HPDE6-E6E7 (cell line): Measurements from ENCODE around the gene FBXO21.

Experiments
- DNase-seq: peaks from one replicate; pipeline ENCODE4 v3.0.0; 2011; ENCODE audit warnings: missing footprints; ENCODE audit errors: extremely low spot score

FBXO21 gene

DNA sequence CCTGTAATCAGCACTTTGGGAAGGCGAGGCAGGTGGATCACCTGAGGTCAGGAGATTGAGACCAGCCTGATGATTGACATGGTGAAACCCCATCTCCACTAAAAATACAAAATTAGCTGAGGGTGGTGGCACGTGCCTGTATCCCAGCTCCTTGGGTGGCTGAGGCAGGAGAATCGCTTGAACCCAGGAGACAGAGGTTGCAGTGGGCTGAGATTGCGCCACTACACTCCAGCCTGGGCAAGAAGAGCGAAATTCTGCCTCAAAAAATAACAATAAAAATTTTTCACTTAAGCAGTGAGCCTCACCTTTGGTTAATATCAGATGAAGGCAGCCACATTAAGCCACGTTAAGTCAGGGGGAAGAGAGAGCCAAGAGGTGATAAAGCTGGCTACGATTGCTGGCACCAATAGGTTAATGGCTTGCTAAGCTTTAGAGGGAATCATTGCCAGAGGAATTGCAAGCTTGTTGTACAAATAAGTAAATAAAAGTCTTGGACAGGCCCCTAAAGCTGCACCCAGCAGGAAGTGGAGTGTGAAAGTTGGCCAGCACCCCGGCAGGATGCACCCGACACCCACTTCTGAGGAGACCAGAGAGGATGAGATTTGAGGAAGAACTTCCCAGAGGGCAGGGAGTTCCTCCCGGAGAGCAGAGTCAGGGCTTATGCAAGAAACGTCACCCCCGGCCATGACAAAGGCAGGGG, 49.7 kb downstream of the FBXO21 start:
- no peak for DNase-seq

DNA sequence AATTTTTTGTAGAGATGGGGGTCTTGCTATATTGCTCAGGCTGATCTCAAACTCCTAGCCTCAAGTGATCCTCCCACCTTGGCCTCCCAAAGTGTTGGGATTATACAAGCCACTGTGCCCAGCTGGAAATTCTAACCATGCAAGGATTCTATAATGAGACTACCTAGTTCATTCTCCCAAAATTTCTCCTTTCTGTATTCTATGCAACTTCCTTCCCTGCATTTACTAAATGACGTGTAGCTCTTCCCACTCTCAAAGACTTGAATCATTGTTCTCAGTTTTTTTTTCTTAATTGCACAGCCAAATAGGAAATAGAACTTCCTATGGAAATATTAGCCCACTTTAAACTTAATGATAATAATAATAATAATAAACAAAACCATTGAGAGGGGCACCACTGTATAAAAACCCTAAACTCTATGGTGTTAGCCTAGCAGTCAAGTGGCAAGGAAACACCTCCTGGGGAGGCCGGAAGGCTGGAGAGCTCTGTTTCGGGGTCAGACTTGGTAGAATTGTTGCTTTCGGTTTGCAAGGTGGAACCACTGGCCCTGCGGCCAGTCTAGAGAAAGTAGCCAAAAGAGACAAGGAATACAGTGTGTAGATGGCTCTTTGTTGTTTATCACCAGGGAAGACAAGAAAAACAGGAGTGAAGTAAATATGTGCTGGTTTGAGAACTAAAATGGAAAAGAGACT, 51.1 kb downstream of the FBXO21 start:
- DNase-seq: no peak

DNA sequence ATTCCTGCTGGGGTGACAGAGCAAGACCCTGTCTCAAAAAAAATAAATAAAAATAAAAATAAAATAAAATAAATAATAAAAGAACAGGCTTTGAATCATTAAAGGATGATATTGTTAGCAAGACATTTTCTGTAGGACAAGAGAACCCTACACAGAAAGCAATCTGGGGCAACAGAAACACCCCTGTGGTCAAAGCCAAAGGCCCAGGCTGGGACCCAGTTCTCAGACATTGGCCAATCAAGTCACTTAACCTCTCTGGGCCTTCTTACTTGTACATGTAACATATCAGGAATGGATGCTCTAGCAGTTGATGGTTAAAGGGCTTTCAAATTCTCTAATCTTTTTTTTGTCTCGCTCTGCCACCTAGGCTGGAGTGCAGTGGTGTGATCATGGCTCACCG, 55.5 kb downstream of the FBXO21 start:
- no peak for DNase-seq

DNA sequence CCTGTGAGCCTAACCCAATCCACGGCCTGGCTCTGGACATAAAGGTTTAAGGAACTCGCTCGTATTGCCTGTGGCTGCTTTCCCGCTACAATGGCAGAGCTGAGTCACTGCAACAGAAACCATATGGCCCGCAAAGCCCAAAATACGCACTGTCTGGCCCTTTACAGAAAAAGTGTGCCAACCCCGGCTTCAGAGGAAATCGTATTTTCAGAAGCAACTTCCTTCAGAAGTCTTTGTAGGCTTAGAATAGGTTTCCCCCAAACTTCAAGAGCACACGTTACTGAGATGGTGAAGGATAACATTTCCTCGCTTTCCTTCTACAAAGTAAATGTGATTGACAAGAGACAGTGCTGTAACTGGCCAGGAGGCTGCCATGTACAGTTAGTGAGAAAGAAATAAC, 56.2 kb downstream of the FBXO21 start:
- no peak for DNase-seq

DNA sequence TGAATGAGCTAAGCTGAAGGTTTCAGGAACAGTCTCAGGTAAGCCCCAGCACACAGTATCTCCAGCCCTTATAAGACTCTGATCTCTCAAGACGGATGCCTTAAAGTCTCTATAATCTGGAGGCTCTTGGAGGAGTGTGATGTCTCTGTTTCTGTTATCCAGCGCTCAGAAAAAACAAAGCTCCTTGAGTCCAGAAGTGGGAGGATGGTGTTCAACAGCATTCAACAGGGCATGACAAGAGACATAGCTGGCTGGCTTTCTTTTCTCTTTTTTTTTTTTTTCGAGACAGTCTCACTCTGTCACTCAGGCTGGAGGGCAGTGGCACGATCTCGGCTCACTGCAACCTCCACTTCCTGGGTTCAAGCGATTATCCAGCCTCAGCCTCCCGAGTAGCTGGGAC, 59.5 kb downstream of the FBXO21 start:
- no peak for DNase-seq

DNA sequence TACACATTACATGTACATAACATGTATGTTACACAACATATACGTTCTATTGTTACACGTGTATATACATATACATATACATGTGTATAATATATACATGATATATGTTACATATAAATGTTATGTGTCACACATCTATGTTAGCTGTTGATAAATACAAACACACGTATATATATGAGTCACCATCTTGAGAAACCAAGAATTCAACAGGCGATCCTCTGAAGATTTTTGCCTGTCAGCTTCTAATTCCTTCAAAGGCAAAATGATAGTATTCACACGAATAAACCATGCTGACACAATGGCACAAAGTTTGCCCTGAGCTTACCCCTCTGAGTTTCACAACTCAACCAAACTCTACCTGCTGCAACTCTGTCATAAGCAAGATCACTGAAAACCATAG, 60.9 kb downstream of the FBXO21 start:
- no peak for DNase-seq

DNA sequence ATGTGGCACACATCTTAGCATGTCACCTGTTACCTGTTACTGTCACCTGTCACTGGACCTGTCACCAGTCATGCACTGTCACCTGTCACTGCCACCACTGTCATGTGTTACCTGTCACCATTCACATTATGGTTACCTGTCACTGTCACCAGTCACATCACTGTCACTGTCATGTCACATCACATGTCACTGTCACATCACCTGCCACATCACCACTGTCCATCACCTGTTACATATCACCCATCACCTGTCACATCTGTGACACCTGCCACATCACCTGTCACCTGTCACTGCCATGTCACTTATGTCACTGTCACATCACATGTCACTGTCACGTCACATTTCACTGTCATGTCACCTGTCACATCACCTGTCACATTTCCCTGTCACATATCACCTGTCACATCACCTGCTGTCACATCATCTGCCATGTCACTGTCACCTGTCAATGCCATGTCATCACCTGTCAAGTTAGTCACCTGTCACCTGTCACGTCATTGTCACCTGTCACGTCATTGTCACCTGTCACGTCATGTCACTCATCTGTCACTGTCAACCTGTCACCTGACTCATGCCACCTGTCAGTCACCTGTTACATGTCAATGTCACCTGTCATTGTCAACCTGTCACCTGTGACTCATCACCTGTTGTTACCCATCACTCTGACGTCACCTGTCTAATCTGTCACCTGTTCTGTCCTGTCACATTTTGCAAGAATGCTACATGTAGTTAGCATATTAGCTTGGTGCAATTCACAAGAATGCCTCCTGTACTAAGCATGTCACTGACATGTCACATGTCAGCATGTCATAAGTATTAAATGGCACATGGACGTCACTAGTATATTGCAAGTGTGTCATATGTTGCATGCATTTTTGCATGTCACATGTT, 62.1 kb downstream of the FBXO21 start:
- DNase-seq: no peak

DNA sequence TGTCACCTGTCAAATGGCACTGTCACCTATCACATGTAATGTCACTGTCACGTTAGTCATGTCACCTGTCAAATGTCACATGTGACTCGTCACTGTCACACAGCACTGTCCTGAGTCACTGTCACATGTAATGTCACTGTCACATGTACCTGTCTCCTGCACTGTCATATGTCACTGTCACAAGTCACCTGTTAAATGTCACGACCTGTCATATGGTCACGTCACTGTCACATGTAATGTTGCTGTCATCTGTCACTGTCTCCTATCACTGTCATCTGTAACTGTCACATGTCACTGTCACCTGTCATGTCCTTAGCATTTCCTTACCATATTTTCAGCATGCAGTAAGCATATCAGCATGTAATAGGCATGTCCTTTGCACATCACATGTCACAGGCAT, 63.9 kb downstream of the FBXO21 start:
- DNase-seq: no peak

DNA sequence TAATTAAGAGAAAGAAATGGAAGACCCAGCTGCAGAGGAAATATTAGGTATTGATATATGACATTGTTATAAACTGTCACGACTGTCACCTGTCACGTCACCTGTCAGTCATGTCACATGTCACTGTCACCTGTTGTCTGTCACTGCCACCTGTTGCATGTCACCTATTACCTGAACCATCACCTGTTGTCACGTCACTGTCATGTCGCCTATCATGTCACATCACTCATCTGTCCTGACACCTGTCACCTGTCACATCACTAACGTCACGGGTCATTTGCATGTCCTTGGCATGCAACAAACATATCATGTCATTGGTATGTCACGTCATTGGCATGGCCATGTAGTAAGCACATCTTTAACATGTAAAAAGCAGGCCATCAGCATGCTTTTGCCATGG, 64.5 kb downstream of the FBXO21 start:
- no peak for DNase-seq

DNA sequence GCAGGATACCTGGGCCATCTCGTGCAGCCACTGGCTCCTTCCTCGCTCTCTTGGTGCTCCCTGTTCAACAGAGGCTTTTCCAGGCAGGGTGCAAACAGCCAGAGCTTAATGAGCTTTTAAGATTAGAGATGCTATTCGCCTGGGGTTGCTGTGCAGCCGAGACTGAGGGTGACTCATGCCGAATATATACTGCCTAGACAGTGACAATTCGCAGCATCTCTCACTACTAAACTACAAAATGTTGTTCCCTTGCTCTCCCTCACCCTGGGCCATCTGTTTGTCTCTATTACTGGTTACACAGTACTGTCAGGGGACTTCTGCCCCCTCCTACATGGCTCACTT, 65.0 kb downstream of the FBXO21 start:
- DNase-seq: no peak

DNA sequence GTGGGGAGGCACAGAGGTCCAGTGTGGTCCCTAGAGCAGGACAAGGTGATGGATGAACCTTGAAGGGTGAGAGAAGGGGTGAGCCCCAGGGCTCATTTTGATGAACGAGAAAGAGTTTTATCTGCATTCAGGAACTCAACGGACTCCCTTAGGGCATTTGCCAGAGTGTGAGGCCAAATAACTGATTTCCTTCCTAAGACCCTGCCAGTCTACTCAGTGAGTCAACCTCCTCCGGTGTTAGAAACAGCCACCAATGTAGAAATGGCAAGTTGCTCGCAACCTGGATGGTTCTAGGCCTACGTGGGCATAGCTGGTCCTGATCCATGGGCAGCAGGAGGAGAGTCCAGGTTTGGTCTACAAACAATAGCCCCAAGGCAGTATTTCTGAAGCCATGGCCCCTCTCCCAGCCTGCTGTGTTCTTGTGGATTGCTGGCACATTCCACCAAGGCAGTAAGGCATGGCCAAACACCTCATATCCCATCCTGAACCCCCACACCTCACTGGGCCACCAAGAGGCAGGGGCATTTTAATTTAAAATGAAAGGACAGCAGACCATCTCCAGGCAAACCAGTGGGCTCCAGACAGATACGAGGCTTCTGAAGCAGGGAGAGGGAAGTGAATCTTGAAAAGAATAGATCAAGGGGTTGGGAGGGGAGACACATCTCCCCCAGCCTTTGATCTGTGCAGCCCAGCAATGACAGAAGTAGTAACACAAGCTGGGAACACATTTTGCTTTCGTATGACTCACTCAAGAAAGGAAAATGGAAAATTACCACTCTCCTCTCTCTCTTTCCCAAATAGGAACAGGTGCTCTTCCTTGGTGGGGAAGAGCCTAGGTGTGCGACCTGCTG, 65.6 kb downstream of the FBXO21 start:
- DNase-seq: no peak

DNA sequence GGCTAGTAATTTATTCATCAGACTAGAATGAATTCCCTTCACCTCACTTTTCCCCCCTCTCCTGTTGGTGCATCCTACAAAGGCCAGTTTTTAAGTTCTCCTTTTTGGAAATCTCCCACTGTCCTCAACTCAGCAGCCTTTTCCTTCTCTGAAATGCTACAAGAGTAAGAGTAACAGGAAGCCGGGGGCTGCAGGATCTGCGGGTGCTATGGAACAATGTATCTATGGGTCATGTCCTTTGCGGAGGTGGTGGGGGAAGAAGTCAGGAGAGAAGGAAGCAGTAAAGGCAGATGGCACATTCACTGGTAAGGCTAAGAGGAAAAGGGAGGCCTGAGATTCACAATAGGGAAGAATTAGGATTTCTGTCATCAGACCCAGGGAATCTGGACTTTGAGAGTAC, 68.8 kb downstream of the FBXO21 start:
- DNase-seq: no peak

DNA sequence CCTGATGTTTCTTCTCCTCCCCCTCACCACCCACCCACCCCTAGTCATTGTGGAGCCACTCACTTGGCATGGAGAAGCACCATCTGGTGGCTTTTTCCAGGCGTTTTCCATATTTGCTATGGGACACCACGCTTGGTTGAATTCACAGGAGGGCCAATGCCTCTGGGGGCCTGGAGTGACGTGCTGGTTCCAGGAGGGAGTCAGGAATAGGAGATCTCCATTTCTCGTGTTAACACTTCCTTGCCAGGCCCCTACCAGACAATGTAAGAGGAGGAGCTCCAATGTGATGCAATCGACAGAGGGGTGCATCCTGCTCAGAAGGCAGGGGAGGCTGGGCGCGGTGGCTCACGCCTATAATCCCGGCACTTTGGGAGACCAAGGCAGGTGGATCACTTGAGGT, 69.5 kb downstream of the FBXO21 start:
- DNase-seq: no peak

DNA sequence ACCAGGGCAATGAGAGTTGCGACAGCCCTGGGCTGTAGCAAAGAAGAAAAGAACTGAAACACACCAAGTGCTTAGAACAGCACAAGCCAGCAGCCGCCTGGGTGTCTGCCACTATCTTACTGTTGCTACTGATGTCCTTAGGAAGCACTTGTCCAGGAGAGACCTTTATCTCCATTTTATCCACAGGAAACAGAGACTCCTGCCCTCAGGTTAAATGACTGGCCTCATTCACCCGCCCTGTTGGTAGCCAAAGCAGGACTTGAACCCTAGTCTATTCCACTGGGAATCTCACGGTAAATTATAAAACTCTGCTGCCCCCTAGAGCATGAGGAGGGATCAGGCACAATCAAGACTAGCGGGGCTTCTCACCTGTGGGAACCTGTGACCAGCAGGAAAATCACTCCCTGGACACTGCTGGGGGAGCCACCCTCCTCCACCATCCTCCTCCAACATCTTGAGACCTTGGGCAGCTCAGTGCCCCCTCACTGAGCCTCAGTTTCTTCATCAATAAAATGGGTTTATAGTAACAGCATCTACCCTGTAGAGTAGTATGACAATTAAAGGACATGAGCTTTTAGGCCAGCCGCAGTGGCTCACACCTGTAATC, 70.6 kb downstream of the FBXO21 start:
- DNase-seq: no peak

DNA sequence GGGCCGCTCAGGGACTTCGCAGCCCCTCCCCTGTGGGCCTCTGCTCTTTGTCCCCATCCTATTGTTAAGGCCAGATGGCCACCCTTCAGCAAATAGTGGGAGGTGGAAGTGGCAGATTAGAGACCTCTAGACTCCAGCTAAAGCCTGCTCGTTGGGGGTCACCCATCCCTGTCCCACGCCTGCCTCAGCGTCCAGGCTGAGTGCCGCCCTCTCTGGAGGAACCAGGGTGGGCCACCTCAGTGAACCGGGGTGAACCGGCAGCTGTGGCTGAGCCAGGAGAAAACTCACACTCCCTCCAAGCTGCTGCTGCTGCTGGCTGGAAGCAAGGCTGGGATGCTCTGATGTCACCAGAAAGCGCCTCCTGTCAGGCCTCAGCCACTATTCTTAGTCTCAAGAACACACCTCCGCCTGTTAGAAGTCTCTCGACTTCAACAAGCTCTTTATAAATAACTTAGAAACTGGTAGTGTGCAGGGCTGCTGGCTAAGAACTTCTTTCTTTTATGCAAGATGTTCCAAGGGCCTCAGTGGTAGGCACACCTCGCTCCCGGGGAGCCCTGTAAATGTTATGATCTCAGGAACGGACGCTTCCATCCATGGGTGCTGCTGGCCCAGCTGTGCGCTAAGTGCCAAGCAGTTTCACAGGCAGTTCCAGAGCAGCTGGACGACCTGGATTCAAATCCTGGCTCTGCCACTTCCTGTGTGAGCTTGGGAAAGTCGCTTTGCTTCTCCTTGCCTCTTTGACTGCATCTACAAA, 71.3 kb downstream of the FBXO21 start:
- DNase-seq: no peak

DNA sequence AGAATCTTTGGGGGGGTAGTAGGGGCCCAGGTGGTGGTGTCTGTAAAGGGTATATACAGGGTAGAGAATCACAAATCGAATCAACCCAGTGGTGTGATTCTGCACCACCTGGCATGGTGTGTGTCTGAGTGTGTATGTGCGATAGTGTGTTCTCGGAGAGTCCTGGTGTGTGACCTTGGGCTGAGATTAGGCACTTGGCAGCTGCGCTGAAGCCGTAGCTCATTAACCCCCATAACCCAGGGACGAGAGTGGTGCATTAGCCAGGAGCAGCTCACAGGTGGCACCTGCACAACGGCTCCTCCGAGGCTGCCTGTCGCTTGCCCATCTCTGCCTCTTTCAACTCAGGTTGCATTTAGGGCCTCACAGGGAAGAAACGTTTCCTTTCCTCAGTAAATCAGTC, 75.5 kb downstream of the FBXO21 start:
- no peak for DNase-seq

DNA sequence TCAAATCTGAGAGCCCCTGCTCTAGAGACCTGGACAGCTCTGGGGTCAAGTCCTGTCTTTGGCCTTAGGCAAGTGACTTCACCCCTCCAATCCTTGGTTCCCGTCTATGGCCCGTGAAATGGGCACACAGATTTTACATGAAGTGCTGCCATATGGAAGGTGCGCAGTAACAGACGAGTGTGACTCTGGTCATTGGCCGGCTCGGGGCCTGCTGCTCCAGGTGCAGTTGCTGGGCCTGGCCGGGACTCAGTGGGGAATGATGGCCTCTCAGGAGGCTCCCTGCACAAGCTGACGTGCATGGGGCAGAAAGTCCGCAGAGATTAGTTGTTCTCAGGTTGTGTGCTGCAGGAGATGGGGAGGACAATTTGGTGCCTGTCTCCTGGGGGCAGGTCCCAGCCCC, 77.0 kb downstream of the FBXO21 start:
- no peak for DNase-seq

DNA sequence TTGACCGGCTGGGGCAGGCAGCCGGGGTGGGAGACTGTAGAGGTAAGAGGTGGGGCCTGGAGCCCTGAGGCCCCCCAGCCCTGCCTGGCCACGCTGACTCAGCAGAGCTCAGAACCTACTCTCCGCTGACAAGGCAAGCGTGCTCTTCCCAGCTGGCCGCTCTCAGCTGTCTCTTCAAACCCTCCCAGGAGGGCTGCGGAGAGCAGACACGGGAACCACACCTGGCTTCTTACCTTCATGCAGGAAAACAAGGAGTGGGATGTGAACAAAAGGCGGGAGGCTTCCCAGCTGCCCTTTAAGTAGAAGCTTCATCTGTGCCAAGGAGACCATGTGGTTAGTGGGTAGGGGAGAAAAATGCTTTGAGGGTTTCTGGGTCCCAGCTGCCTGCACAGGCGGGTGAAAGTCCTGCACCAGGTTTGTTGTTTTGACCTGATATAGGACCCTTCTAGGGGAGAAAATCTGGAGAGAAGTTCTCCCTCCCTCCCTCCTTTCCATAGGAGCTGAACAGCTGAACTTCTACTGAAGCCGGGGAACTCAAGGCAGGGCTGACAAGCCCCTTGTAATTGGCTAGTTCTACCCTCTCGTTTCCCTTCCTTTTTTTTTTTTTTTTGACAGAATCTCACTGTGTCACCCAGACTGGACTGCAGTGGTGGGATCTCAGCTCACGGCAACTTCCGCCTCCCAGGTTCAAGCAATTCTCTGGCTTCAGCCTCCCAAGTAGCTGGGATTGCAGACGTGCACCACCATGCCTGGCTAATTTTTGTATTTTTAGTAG, 78.3 kb downstream of the FBXO21 start:
- no peak for DNase-seq

DNA sequence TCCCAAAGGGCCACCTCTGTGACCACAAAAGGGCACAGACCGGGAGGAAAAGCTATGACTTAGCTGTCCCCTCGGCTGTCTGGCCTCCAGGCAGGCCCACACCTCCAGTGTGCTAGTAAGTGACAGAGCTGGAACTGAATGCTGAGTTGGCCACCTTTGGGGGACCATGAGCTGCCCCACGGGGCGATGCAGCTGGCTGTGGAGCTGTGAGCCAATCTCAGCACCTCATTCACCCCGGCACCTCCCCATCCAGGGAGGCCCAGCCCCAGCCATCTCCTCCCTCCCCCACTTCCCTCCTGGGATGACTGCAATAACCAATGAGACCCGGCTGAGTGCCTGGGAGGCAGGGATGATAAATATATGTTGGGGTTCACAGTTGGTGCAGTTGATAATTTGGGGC, 78.9 kb downstream of the FBXO21 start:
- DNase-seq: no peak
